ENCODE data around the gene FUBP1.
A peak's percentile ranks its signal among the peaks of the same experiment; 100 is the strongest.
"Not testable (repeated sequence)": the region's sequence is repeated elsewhere in the genome, so short reads cannot be mapped to it uniquely, and the experiment has no call there.

The FUBP1 gene

DNA sequence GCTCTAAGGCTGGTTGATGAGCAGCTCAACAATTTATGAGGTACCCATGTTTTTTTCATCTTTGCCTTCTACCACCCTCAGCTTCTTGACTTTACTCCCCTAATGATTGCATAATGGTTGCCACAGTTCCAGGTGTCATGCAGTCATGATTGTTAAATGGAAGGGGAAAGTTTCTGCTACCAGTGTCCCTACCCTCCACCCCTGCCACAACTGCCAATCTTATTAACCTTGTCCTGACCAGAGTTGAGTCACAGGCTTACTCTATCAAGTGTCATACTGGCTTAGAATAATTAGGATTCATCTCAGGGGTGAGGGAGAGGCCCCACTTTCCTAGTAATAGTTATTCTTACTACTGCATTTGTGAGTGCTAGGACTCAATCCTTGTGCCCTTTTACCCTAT, 7.9 kb upstream of the FUBP1 start:
- no peak for DNase-seq

GRCh38 chr1:77984629-77985028, 5.8 kb upstream of the FUBP1 start:
- DNase-seq: no peak

GRCh38 chr1:77983997-77984355, 5.1 kb upstream of the FUBP1 start:
- DNase-seq: no peak

- not testable (repeated sequence) for DNase-seq
Observed at GRCh38 chr1:77983352-77983996, 4.6 kb upstream of the FUBP1 start.

DNA sequence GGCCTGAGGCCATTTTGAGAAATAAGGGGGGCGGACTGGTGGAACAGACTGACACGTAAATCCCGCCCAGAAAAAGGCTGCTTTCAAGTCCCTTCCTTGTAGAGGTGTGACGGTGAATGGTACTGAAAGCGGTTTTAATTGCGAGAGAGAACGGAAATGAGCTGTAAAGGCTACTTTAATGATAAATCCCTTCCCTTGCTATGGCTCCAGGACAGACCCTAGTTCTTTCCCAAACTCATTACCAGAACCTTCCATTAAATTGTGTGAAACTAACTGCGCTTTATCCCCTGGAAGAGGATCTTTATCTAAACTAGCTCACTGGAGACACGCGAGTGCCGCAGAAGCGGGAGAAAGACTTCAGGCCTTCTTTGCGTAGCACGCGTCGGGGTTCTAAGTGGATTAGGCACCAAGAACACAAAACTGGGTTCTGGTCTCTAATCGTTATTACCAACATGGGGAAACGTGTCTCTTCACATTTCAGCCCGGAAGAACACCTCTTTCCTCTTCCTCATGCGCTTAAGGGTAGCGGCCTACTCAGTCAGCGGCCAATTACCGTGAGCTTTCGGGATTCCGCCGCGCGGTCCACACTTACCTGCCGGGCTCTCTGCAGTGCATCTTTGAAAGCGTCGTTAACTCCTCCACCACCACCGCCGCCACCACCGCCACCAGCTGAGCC, 441 bp downstream of the FUBP1 start:
- peak; percentile 85 to 91 for DNase-seq

- no peak for DNase-seq
Observed at GRCh38 chr1:77977989-77978292, 931 bp downstream of the FUBP1 start.

- DNase-seq: no peak
Observed at GRCh38 chr1:77976433-77977076, 2.3 kb downstream of the FUBP1 start.

- DNase-seq: no peak
Observed at GRCh38 chr1:77975907-77976306, 3.0 kb downstream of the FUBP1 start.

DNA sequence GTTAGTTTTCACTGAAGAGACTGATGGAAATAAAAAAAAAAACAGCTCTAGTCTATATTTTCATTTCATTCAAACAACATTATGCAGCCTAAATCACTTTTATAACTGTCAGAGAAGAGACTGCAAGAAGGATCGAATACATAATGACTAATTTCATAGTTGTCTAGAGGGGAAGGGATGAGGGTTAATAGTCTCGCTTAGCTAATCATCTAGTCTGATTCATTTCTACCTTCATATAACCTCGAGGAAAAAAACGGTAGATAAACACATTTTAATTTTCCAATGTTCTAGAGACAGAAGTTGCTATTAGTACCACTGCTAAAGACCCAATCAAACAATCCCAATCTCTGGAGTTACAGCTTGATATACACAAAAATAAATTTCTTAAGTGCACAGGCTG, 3.5 kb downstream of the FUBP1 start:
- no peak for DNase-seq

- no peak for DNase-seq
Observed at GRCh38 chr1:77972080-77972479, 6.8 kb downstream of the FUBP1 start.

DNA sequence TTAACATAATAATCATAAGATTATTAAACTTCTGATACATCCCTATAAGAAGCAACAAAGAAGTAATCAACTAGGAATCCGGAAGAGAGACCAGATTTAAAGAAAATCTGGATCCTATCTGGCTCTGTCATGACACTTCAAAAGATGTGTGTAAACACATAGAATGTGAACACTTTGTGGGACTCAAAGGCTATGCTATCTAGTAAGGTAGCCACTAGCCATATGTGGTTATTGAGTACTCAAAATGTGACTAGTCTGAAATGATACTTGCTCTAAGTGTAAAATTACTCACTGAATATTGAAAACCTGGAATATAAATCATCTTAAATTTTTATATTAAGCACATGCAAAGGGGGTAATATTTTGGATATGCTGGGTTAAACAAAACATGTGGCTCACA, 8.7 kb downstream of the FUBP1 start:
- no peak for DNase-seq

- DNase-seq: no peak
Observed at GRCh38 chr1:77966291-77966690, 12.6 kb downstream of the FUBP1 start.

- DNase-seq: no peak
Observed at GRCh38 chr1:77961392-77961791, 17.5 kb downstream of the FUBP1 start.

- DNase-seq: no peak
Observed at GRCh38 chr1:77958850-77959249, 20.0 kb downstream of the FUBP1 start.

- DNase-seq: no peak
Observed at GRCh38 chr1:77958391-77958790, 20.5 kb downstream of the FUBP1 start.

DNA sequence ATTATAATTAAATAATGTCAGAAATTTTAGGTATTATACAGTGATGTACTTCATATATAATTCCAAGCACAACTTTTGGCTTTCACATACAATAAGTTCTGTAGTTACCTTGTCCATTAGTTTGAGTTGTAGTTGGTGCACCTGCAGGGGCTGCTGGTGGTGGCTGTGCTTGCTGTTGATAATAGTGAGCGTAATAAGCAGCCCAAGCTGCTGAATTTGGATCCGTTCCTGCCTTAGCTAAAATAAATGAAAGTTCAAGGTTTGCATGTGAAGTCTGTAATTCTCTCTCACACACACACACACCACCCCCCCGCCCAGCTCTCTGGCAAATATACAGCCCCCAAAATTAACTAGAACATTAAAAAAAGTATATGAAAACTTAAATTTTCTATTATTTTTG, 22.4 kb downstream of the FUBP1 start:
- DNase-seq: no peak

DNA sequence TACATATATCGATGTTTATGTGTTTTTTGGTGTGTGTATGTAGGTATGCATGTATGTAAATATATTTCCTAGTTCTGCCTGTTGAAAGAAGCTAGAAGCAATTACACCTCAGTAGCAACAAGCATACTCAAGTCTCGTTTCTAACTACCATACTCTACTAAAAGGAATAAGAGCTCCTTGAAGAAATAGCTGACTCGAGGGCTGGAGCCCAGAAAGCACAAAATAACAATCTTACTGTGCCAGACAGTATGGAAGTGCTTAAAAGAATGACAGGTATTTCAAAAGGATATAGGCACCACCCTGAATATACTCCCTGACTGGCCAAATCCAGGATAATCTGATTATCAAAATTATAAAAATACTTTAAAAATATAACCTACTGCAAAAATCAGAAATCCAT, 23.2 kb downstream of the FUBP1 start:
- DNase-seq: no peak

GRCh38 chr1:77954521-77954920, 24.4 kb downstream of the FUBP1 start:
- no peak for DNase-seq

GRCh38 chr1:77953907-77954306, 25.0 kb downstream of the FUBP1 start:
- no peak for DNase-seq

DNA sequence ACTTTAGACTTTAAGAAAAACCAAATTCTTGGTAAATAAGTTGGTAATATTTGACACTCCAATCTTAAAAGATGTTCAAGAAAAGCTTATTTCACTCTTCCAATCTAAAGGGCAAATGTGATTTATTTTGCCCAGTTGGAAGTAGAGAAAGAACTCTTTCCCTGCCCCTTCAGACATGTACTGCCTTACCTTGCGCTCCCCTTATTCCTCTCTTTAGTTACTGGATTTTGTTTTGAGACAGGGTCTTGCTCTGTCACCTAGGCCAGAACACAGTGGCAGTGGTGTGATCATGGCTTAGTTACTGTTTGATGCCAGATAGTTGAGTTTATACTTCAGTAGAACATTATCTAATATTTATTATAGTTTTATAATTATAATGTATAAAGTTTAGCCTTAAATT, 27.5 kb downstream of the FUBP1 start:
- DNase-seq: no peak

DNA sequence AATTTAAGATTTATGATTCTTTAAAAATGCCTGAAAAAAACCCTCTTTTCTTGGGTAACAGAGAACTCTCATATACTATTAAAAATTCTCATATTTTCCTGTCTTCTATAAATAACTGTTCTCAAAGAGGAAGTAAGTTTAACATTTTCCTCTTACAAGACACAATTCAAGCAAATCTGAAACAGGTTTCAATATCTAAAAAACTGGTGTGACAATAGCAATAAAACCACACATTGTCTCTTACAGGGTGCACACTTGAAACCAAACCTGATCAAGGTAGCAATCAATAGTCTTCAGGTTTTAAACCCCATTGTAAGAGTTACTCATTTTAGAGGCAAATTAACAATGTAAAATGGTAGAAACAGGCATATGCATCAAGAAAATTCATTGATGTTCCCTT, 28.0 kb downstream of the FUBP1 start:
- no peak for DNase-seq

- DNase-seq: no peak
Observed at GRCh38 chr1:77948841-77949424, 29.9 kb downstream of the FUBP1 start.

GRCh38 chr1:77945345-77945744, 33.5 kb downstream of the FUBP1 start:
- no peak for DNase-seq

- no peak for DNase-seq
Observed at GRCh38 chr1:77942400-77943140, 36.3 kb downstream of the FUBP1 start.

All from CD4-positive, alpha-beta T cell treated with Interleukin-1 beta for 1 hour (primary cell).